Measurements from ENCODE around the gene GABPB1.

DNA sequence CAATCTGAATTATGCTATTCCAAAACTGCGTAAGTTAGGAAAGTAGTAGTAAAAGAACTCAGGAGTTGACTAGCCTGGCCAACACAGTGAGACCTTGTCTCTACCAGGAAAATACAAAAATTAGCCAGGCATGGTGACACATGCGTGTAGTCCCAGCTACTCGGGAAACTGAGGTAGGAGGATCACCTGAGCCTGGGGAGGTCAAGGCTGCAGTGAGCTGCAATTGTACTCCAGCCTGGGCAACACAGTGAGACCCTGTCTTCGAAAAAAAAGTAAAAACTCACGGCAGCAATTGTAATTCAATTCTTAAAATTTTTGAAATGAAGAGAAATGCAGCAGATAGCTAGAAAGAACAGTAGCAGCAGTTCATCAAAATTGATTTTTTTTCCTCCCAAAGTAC, 9.7 kb downstream of the GABPB1 start:
- TF ChIP-seq, protein P1, sequence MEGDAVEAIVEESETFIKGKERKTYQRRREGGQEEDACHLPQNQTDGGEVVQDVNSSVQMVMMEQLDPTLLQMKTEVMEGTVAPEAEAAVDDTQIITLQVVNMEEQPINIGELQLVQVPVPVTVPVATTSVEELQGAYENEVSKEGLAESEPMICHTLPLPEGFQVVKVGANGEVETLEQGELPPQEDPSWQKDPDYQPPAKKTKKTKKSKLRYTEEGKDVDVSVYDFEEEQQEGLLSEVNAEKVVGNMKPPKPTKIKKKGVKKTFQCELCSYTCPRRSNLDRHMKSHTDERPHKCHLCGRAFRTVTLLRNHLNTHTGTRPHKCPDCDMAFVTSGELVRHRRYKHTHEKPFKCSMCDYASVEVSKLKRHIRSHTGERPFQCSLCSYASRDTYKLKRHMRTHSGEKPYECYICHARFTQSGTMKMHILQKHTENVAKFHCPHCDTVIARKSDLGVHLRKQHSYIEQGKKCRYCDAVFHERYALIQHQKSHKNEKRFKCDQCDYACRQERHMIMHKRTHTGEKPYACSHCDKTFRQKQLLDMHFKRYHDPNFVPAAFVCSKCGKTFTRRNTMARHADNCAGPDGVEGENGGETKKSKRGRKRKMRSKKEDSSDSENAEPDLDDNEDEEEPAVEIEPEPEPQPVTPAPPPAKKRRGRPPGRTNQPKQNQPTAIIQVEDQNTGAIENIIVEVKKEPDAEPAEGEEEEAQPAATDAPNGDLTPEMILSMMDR (IDR thresholded peaks at IDR 0.05), result no peak
- TF ChIP-seq POLR2A (IDR thresholded peaks at IDR 0.05) (no peak), EP300 (IDR thresholded peaks at IDR 0.05) (no peak)
